K562 (cell line): ENCODE data around the gene CDKN1C.

ENCODE experiments used
- CBFB ChIP-seq: sonication (generic); formaldehyde crosslinking; IDR thresholded peaks from 2 replicates; pipeline ENCODE4 v1.4.0; 2020; ENCODE audit warnings: mild to moderate bottlenecking, missing genetic modification reagents
- CBX1 ChIP-seq: sonication (generic); IDR thresholded peaks from 2 replicates; pipeline ENCODE4 v1.6.1; 2016; ENCODE audit warnings: antibody characterized with exemption, low read depth, mild to moderate bottlenecking
- CTBP1 ChIP-seq: fragments of 450-650 bp; IDR thresholded peaks from 2 replicates; pipeline ENCODE4 v1.6.1; 2016; ENCODE audit warnings: borderline replicate concordance
- HES1 ChIP-seq: fragments of 450-650 bp; IDR thresholded peaks from 2 replicates; pipeline ENCODE4 v1.6.1; 2016; ENCODE audit warnings: low read depth, mild to moderate bottlenecking, moderate library complexity
- LEF1 ChIP-seq: fragments of 450-650 bp; IDR thresholded peaks from 2 replicates; pipeline ENCODE4 v1.6.1; 2016; ENCODE audit warnings: mild to moderate bottlenecking
- MYC ChIP-seq, 2 experiments: fragments of 250-450 bp in 1 of 2; sonication (Bioruptor Pico) in 1 of 2; IDR thresholded peaks; 2 replicates each; pipeline versions ENCODE4 v1.5.1 to v1.6.1; 2012 to 2021; ENCODE audit warnings: low read depth in 2 of 2, borderline replicate concordance in 1 of 2, improper control_type of control experiment in 1 of 2, low read length in 1 of 2, mild to moderate bottlenecking in 1 of 2, moderate library complexity in 1 of 2
- PREB ChIP-seq: sonication (generic); formaldehyde crosslinking; IDR thresholded peaks from 2 replicates; pipeline ENCODE4 v1.8.1; 2023; ENCODE audit warnings: mild to moderate bottlenecking, missing genetic modification reagents
- REST ChIP-seq, 2 experiments: fragments of 450-650 bp; formaldehyde crosslinking in 1 of 2; IDR thresholded peaks; 2 replicates each; pipeline versions ENCODE4 v1.4.0 to v1.6.1; 2014 to 2020; ENCODE audit warnings: mild to moderate bottlenecking in 2 of 2, borderline replicate concordance in 1 of 2, low read depth in 1 of 2
- ZNF232 ChIP-seq: sonication (generic); formaldehyde crosslinking; IDR thresholded peaks from 2 replicates; pipeline ENCODE4 v1.8.0; 2022; ENCODE audit warnings: mild to moderate bottlenecking, missing genetic modification reagents
- ZNF274 ChIP-seq: IDR thresholded peaks from 2 replicates; pipeline ENCODE4 v1.6.1; 2011; ENCODE audit warnings: low read depth, mild to moderate bottlenecking, low read length, moderate library complexity, borderline replicate concordance

- peak; percentile 44; the same call in 1 of the 2 replicates for TF ChIP-seq REST (IDR thresholded peaks at IDR 0.05; ENCODE audit: borderline replicate concordance)
- TF ChIP-seq REST (CRISPR knock-in tag; IDR thresholded peaks at IDR 0.05; ENCODE audit: low read depth): no peak
- TF ChIP-seq CBFB (CRISPR knock-in tag): no peak
- peak; percentile 87 for TF ChIP-seq LEF1
- no peak for TF ChIP-seq PREB (CRISPR knock-in tag)
- TF ChIP-seq HES1: peak; percentile 51; the same call in 1 of the 2 replicates
- no peak for TF ChIP-seq ZNF274
- peak; percentile 89 for TF ChIP-seq CTBP1
- TF ChIP-seq CBX1: no peak
- peak; percentile 40; the same call in 1 of the 2 replicates for TF ChIP-seq MYC (IDR thresholded peaks at IDR 0.05; ENCODE audit: low read depth, low read length)
- TF ChIP-seq MYC (CRISPR knock-in tag; IDR thresholded peaks at IDR 0.05; ENCODE audit: borderline replicate concordance, low read depth): no peak
- TF ChIP-seq ZNF232 (CRISPR knock-in tag): no peak
Observed at GRCh38 chr11:2846056-2846455, 39.5 kb downstream of the CDKN1C start.
